GM18520 (cell line): ENCODE measurements around the gene OCA2.
"Not testable (repeated sequence)": the region's sequence is repeated elsewhere in the genome, so short reads cannot be mapped to it uniquely, and the experiment has no call there.

Experiments used
- ATAC-seq: cut with Tn5 transposase; IDR thresholded peaks from one replicate; pipeline ENCODE4 v1.9.1; 2021; ENCODE audit not compliant: unreplicated experiment

OCA2 gene

DNA sequence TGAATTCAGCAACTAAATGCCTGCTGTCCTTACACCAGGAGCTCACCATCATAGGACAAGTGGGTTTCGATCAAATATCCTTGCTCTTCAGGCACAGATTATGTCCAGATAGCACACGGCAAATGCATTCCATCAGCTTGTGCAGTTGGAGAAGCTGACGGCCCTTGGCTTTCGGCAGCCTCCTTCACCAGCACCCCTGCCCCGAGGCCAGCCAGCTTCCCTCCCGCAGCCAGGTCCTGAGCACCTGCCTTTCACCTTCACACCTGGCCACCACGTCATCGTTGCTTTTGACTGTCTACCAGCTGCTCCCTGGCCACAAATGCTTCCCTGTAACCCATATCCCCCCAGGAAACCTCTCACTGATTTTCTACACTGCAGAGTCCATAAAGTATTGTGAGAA lies 355.5 kb downstream of the OCA2 start:
- ATAC-seq, result no peak

DNA sequence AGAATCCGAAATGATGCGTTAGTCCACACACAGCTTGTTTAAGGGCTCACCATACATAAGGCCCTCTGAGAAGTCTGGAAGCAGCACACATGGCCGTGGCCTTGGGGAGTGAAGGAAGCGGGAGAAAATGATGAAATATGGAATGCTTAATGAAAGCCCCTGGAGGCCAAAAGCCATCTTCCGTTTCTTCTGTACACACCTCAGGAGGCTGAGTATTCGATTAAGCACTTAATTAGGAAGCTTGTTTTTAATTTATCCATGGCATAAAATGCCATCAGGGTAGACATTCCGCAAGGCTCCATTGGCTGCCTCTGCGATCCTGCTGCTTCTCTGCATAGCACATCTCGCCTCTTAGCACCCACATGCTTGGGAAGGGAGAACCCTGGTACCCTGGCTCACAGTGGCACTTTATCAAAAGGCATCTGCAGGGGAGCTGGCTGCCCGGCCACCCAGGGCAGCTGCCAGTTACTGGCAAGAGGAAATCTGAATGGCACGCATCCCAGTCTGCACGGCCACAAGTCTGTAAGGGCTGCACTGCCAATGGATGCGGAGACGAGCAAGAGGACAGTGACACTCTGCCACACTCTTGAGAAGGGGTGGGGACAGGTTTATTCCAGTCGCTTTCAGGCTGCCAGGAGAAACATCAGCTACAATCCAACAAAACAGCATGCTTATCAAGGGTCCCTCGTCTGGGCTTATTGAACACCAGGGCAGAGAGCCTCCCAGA lies 356.2 kb downstream of the OCA2 start:
- no peak for ATAC-seq

DNA sequence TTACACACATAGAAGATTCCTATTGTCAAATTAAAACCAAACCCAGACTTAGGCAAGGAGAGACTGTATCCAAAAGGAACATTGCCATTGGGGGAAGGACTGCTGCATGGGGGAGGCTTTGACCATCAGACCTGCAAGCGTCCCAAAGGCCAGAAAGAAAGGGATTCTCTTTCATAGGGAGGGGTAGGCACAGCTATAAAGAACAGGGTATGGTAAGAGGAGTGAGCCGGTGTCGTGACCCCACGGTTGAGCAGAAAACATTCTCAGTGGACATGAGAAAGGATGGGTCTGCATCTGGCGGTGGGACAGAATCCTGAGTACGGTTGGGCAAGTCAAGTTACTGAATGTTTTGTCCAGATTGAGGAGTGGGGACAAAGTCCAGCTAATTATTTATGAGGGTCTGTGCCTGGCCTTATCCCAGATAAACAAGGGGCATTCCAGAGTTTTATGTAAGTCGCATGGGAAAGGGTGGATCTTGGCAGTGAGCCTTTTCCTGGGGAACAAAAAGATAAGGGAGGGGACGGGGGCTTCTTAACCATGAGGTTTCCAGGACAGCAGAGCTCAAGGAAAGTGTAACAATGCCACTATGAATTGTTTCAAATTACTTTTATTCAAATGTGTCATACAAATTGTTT lies 357.8 kb downstream of the OCA2 start:
- ATAC-seq, result no peak

DNA sequence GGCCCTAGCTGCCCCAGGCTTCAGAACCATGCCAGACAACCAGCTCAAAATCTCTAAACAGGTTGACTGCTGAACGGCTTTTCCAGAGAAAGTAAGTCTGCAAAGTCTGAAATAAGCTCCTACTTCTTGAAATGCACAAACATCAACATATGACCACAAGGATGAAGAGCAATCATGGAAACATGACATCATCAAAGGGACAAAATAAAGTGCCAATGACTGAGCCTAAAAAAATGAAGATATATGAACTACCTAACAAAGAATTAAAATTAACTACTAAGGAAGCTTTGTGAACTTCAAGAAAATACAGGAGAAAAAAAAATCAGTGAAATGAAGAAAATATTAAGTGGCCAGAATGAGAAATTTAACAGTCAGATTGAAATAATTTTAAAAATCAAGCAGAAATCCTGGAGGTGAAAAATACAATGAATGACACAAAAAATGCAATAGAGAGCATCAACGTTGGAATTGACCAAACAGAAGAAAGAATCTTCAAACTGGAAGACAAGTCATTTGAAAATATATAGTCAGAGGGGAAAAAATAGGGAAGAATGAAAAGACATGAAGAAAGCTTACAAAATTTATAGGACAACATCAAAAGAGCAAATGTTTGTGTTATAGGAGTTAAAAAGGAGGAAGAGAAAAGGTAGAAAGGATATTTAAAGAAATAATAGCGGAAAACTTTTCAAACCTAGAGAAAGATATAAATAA lies 364.2 kb downstream of the OCA2 start:
- ATAC-seq, result no peak

DNA sequence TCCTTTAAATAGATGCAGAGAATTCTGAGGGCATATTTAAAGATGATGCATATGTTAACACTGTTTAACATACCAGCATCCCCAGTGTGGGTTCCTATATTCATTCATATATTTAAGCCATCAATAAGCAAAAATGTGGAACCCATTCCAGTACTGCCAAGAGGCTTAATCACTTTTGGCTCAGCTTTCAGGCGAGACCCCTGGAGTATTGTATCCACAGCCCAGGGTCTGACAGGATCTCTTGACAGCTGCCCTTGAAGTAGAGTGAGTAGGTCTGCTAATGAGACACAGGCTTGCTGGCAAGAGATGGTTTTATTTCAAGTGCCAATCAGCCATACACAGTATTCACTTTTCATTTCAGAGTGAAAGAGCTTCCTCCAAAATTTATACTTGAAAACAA lies 367.3 kb downstream of the OCA2 start:
- ATAC-seq, result no peak

DNA sequence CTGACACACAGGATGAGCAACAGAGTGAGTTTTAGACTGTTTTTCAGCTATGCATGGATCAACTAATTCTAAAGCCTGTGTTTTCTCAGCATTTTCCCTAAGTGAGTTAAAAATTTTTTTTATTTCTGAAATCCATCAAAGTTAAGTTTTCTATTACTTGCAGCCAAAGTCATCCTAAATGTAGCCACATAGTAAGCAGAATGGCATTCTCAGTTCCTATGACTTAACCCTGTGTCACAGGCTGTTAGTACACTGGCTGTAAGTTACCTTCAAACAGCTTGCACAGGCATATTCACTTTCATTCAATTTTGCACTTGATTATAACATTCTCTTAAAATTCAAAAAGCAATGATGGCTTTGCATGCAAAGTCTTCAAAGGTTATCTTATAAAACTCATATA lies 368.2 kb downstream of the OCA2 start:
- ATAC-seq, result no peak

DNA sequence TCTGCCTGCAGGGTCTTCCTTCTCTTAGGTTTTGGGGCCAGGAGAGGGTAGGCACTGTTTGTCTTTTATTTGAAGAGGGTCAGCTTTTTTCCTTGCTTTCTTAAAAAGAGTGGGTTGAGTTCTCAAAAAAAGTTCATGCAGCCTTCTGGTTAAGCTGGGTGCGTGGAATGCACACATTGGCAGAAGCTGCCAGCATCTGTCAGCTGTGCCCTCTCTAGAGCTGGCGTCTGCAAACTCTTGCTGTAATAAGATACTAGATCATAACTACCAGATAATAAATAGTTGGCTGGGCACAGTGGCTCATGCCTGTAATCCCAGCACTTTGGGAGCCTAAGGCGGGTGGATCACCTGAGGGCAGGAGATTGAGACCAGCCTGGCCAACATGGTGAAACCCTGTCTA lies 373.4 kb downstream of the OCA2 start:
- ATAC-seq, result no peak

DNA sequence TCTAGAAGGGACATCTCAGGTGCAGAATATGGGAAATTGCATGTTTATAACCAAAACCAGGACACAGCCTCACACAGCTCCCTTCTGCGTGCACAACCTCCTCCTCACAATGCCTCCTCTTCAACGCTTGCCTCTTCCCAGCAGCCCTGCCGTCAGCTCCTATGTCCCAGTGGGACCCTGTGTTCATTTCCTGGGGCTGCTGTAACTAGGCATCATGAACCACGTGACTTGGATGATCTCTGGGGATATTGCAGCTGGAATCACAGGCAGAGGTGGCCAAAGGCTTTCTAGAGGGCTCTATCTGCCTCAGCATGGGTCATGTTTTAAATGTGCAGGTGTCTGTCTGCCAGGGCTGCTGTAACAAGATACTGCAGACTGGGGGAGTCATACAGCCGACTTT lies 375.3 kb downstream of the OCA2 start:
- no peak for ATAC-seq

DNA sequence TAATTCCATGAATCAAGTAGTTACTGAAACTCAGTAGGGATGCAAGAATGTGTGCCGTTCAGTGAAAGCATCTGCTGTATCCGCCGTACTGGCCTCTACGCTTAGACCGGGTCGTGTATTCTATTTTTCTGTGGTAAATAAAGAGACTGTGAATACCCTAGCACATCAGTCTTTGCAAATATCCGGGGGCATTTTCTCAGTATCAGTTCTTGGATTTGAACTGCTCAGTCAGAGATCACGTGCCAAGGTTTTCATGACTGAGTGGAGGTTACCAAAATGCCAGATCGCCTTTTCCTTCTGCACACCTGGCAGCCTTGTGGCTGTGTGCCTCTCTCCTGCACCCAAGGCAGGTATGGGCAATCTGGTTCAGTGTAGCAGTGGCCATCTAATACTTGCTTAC lies 377.0 kb downstream of the OCA2 start:
- ATAC-seq, result no peak

DNA sequence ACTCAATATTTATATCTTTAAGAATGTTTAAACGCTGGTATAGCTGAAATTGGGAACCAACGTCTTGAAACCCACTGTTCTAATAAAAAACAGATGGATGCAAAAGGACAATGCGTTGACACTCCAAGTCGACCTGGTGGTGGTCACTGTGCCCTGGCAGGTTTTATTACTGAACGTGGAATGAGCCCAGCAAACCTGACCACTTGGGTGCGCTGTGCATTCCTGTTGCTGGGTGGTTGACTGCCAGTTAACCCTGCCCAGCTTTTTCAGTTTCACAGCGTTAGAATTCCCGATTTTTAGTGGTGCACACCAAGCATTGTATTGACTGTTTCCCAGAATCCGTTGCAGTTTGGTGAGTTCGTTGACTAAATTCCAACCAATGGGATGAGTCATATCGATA lies 384.4 kb downstream of the OCA2 start:
- no peak for ATAC-seq

DNA sequence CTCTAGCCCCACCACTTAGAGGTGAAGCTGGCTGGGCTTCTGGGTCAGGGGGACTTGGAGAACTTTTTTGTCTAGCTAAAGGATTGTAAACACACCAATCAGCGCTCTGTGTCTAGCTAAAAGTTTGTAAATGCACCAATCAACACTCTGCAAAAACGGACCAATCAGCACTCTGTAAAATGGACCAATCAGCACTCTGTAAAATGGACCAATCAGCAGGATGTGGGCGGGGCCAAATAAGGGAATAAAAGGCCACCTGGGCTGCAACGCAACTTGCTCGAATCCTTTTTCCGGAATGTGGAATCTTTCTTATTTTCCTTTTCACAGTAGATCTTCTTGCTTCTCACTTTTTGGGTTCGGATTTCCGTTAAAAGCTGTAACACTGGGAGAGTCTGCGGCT lies 385.3 kb downstream of the OCA2 start:
- not testable (repeated sequence) for ATAC-seq

DNA sequence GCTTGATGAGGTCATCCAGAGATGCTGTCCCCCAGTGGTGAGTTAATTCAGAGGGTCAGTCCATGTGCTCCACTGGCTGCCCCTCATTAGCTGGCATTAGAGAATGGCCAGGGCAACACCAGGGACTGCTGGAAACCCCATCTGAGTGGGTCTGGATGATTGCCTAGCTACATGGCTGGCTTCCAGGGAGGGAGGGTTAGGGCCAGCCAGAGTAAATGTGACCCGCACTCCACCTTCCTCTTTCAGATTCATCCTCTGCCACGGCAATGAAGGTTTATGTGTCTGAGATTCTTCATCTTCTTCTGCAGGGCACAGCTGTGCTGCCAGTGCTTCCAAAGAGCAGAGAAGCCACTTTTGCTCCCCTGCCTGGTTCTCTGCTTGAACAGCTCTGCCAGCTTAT lies 391.9 kb downstream of the OCA2 start:
- no peak for ATAC-seq

DNA sequence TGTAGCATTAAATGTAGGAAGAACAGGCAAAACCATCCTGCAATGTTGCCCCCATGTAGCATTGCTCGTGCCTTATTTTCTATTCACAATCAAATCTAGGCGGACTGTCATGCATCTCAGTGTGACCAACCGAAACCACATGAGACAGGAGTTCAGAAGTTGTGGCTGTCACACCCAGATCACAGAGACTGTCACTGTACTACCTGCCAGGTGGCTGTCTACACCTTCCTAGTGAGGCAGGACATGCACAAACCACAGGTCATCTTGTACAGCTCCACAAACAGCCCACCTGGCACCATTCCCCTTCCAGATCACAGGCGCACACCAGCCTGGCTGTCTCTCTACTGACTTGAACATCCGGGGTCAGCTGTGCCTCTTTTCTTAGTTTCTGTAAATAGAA lies 392.8 kb downstream of the OCA2 start:
- no peak for ATAC-seq

DNA sequence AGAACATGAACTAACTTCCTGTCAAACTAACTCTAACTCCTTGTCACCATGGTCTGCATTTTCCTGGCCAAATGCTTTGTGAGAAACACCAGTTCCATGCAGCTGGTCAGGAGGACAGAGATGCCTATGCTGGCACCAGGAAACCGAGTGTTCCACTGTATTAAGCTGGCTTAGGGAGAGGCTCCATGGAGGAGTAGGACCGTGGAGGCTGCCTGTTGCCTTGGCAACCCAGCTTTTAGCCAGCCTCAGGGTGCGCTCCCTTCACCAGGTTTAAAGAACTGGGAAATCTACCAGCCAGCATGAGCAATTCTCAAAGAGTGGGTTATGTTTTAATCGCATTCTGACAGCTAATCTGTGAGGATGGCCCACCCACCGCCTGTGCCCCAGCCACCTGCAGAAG lies 394.1 kb downstream of the OCA2 start:
- no peak for ATAC-seq
